Measurements from ENCODE around the gene TMOD1.

GRCh38 chr9:97525451-97525850 is 24.0 kb downstream of the TMOD1 start:
- TF ChIP-seq, protein P1, sequence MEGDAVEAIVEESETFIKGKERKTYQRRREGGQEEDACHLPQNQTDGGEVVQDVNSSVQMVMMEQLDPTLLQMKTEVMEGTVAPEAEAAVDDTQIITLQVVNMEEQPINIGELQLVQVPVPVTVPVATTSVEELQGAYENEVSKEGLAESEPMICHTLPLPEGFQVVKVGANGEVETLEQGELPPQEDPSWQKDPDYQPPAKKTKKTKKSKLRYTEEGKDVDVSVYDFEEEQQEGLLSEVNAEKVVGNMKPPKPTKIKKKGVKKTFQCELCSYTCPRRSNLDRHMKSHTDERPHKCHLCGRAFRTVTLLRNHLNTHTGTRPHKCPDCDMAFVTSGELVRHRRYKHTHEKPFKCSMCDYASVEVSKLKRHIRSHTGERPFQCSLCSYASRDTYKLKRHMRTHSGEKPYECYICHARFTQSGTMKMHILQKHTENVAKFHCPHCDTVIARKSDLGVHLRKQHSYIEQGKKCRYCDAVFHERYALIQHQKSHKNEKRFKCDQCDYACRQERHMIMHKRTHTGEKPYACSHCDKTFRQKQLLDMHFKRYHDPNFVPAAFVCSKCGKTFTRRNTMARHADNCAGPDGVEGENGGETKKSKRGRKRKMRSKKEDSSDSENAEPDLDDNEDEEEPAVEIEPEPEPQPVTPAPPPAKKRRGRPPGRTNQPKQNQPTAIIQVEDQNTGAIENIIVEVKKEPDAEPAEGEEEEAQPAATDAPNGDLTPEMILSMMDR (IDR thresholded peaks at IDR 0.05) = no peak
- TF ChIP-seq POLR2A (IDR thresholded peaks at IDR 0.05) = no peak
